Keratinocyte (primary cell): ENCODE data around the gene DSCAML1. TPM values are rescaled to one million over a fixed set of nuclear protein-coding genes. Genes with fewer than 3 reads are reported as not detected.

Experiments used
- DNase-seq: peaks from one replicate; pipeline ENCODE4 v3.0.0-alpha.2; 2011; ENCODE audit warnings: low read depth, missing footprints, low spot score
- FAIRE-seq: peaks from 2 replicates; lab custom pipeline; 2011; peaks lifted over from hg19 to GRCh38; lab: Jason Lieb, UNC
- H2AFZ ChIP-seq: 2 replicates; pipeline ENCODE4 v1.6.0; 2012; ENCODE audit warnings: low read length, control low read depth, inconsistent platforms; ENCODE audit not compliant: control insufficient read depth
- H3K27ac ChIP-seq: 2 replicates; pipeline ENCODE4 v1.5.1; 2011; ENCODE audit warnings: low read length; ENCODE audit not compliant: control insufficient read depth, insufficient read depth
- H3K27me3 ChIP-seq: 3 replicates; pipeline ENCODE4 v1.6.0; 2011; ENCODE audit warnings: low read length; ENCODE audit not compliant: control insufficient read depth, insufficient read depth; ENCODE audit errors: extremely low read depth
- H3K36me3 ChIP-seq, 2 experiments: 2 replicates in 1 of 2; 3 replicates in 1 of 2; pipeline ENCODE4 v1.5.1; 2011; ENCODE audit warnings: low read length in 2 of 2, mild to moderate bottlenecking in 1 of 2; ENCODE audit not compliant: control insufficient read depth in 2 of 2, insufficient read depth in 2 of 2; ENCODE audit errors: extremely low read depth in 1 of 2
- H3K4me1 ChIP-seq: 3 replicates; pipeline ENCODE4 v1.5.1; 2011; ENCODE audit warnings: low read length; ENCODE audit not compliant: control insufficient read depth, insufficient read depth; ENCODE audit errors: extremely low read depth
- H3K4me2 ChIP-seq: 3 replicates; pipeline ENCODE4 v1.6.0; 2011; ENCODE audit warnings: low read depth, low read length; ENCODE audit not compliant: control insufficient read depth, insufficient read depth; ENCODE audit errors: extremely low read depth
- H3K4me3 ChIP-seq, 3 experiments: fragments of 200-600 bp in 1 of 3; sonication (generic) in 1 of 3; 2 replicates in 2 of 3; 3 replicates in 1 of 3; pipeline ENCODE4 v1.5.1; 2011 to 2016; ENCODE audit warnings: low read length in 3 of 3, mild to moderate bottlenecking in 3 of 3, control low read depth in 2 of 3, inconsistent platforms in 1 of 3, low read depth in 1 of 3, mixed read lengths in 1 of 3, mixed run types in 1 of 3, moderate library complexity in 1 of 3; ENCODE audit not compliant: control insufficient read depth in 2 of 3, insufficient read depth in 2 of 3; ENCODE audit errors: extremely low read depth in 1 of 3
- H3K79me2 ChIP-seq: 2 replicates; pipeline ENCODE4 v1.6.0; 2012; ENCODE audit warnings: low read length; ENCODE audit not compliant: control insufficient read depth, insufficient read depth
- H3K9ac ChIP-seq: 3 replicates; pipeline ENCODE4 v1.6.0; 2011; ENCODE audit warnings: low read length; ENCODE audit not compliant: control insufficient read depth, insufficient read depth; ENCODE audit errors: extremely low read depth
- H3K9me1 ChIP-seq: 3 replicates; pipeline ENCODE4 v1.6.0; 2011; ENCODE audit warnings: low read length; ENCODE audit not compliant: control insufficient read depth, insufficient read depth; ENCODE audit errors: extremely low read depth
- H3K9me3 ChIP-seq: 2 replicates; pipeline ENCODE4 v1.5.1; 2012; ENCODE audit warnings: low read depth, low read length; ENCODE audit not compliant: control insufficient read depth
- H4K20me1 ChIP-seq: 3 replicates; pipeline ENCODE4 v1.6.0; 2011; ENCODE audit warnings: low read length; ENCODE audit not compliant: control insufficient read depth, insufficient read depth; ENCODE audit errors: extremely low read depth
- CTCF ChIP-seq, 3 experiments: IDR thresholded peaks in 1 of 3; conservative IDR thresholded peaks in 1 of 3; optimal IDR thresholded peaks in 1 of 3; 2 replicates in 2 of 3; 3 replicates in 1 of 3; pipeline versions ENCODE3 to v1.5.1; 2011; ENCODE audit warnings: low read length in 3 of 3, mild to moderate bottlenecking in 3 of 3, moderate library complexity in 2 of 3, control low read depth in 1 of 3, inconsistent platforms in 1 of 3; ENCODE audit not compliant: insufficient read depth in 2 of 3; ENCODE audit errors: extremely low read depth in 1 of 3
- EZH2 ChIP-seq: IDR thresholded peaks from one replicate; pipeline ENCODE4 v1.6.1; 2012; ENCODE audit warnings: inconsistent platforms, mild to moderate bottlenecking, low read length, moderate library complexity
- dilution Hi-C: fragments of 300-500 bp; cut with MboI; formaldehyde crosslinking; loops from one replicate; pipeline ENCODE4 v1.7.0; 2020; ENCODE audit warnings: low sequenced_read_pairs; ENCODE audit not compliant: extremely low pct_ligation_motif_present
- polyA plus RNA-seq, 5 experiments: library from polyadenylated mRNA; depleted of rRNA in 3 of 5; stranded (reverse) in 3 of 5; stranded (forward) in 1 of 5; unstranded in 1 of 5; fragments of >200 nt; gene quantifications; 1 replicate in 1 of 5; 2 replicates in 3 of 5; 3 replicates in 1 of 5; pipeline versions ENCODE4 v1.2.1 to v1.2.3, GENCODE V29; 2011 to 2012; ENCODE audit warnings: missing spikeins in 2 of 5, low read depth in 1 of 5, low replicate concordance in 1 of 5

DSCAML1 gene
- polyA plus RNA-seq, 1 donor (not counting 4 experiments of a cell fraction or from before 2014, with no cell fraction given) = not detected

GRCh38 chr11:117823294-117823945, 26.4 kb upstream of the DSCAML1 start:
- H3K4me1 ChIP-seq = peaks cover 20% of the 10 kb centered on the region
- H3K79me2 ChIP-seq = no peaks in the 10 kb centered on the region
- dilution Hi-C loops = loop anchor here (25.0 kb wide), 1 partner anchor 386 kb away; no protein-coding TSS in a partner anchor
- no peaks in the 10 kb centered on the region for H3K9me3 ChIP-seq
- no peak for FAIRE-seq
- H3K4me2 ChIP-seq = no peak overlapping the region
- no peak overlapping the region for H2AFZ ChIP-seq
- no peak overlapping the region for H3K4me3 ChIP-seq
- no peaks in the 10 kb centered on the region for H4K20me1 ChIP-seq
- no peak overlapping the region for H3K9ac ChIP-seq
- no peak overlapping the region for H3K27ac ChIP-seq
- H3K9me1 ChIP-seq = no peaks in the 10 kb centered on the region
- peaks cover 6% of the 10 kb centered on the region for H3K27me3 ChIP-seq
- no peaks in the 10 kb centered on the region for H3K36me3 ChIP-seq
- no peak for DNase-seq
- peak in 2 of 3 experiments; percentile 31 for TF ChIP-seq CTCF (optimal IDR thresholded peaks at IDR 0.05 in 1 of 3, IDR thresholded peaks at IDR 0.05 in 1 of 3, conservative IDR thresholded peaks at IDR 0.05 in 1 of 3; ENCODE audit: extremely low read depth in 1 of 3, insufficient read depth in 2 of 3, low read length in 3 of 3)
- TF ChIP-seq EZH2 = no peak

- no peak for FAIRE-seq
- dilution Hi-C loops = loop anchor here (25.0 kb wide), 1 partner anchor 385 kb away; no protein-coding TSS in a partner anchor
- no peak for TF ChIP-seq EZH2
- TF ChIP-seq CTCF (optimal IDR thresholded peaks at IDR 0.05 in 1 of 3, IDR thresholded peaks at IDR 0.05 in 1 of 3, conservative IDR thresholded peaks at IDR 0.05 in 1 of 3; ENCODE audit: extremely low read depth in 1 of 3, insufficient read depth in 2 of 3, low read length in 3 of 3) = peak; percentile 56 to 87 (median 73)
These were observed 25.3 kb upstream of the DSCAML1 start for GRCh38 chr11:117822074-117823033.

More at GRCh38 chr11:117822074-117823033, 25.3 kb upstream of the DSCAML1 start:
- no peak for DNase-seq
- Histone ChIP-seq H3K4me3 (no peak overlapping the region), H2AFZ (no peak overlapping the region), H3K27ac (no peak overlapping the region), H3K9me1 (no peaks in the 10 kb centered on the region), H3K4me2 (no peak overlapping the region), H3K9ac (no peak overlapping the region), H3K79me2 (no peaks in the 10 kb centered on the region), H3K4me1 (peaks cover 26% of the 10 kb centered on the region), H3K36me3 (no peaks in the 10 kb centered on the region), H3K9me3 (no peaks in the 10 kb centered on the region), H3K27me3 (no peaks in the 10 kb centered on the region), H4K20me1 (no peaks in the 10 kb centered on the region)
